HG02884 (cell line): ENCODE results near the gene ITPR2.
A peak's percentile ranks its signal among the peaks of the same experiment; 100 is the strongest.

Experiments used
- ATAC-seq: cut with Tn5 transposase; IDR thresholded peaks from one replicate; pipeline ENCODE4 v1.9.1; 2021; ENCODE audit warnings: mild to moderate bottlenecking, moderate library complexity; ENCODE audit not compliant: unreplicated experiment

ITPR2 gene

GRCh38 chr12:26428420-26428819 is 404.6 kb downstream of the ITPR2 start:
- ATAC-seq: no peak

GRCh38 chr12:26426652-26427051 is 406.3 kb downstream of the ITPR2 start:
- ATAC-seq: no peak

GRCh38 chr12:26425587-26426260 is 407.3 kb downstream of the ITPR2 start:
- peak; percentile 80 for ATAC-seq

DNA sequence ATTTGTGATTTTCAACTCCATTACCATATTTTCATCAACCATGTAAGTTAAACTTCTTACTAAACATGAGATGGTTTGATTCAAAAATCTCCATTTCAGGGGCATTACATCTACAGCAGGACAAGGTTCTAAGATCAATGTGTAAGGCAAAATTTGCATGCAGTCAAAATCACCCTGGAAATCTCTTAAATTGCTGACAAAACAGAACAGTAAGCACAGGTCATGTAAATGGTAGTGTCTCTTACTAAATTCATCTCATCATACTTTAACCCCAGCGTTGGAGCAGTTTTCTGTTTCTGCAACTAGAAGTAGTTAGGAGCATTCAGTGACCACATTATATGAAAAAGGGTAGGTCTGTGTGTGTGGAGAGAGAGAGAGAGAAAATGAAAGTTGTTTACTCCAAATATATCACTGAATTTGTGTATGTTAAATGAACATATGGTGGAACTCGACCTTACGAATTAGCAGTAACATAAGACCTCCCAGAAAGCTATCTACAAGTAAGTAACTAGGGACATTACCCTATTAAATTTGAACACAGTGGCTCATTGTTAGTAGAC is 410.1 kb downstream of the ITPR2 start:
- peak; percentile 49 for ATAC-seq

- ATAC-seq: no peak
These were observed 416.4 kb downstream of the ITPR2 start for GRCh38 chr12:26416550-26416949.

DNA sequence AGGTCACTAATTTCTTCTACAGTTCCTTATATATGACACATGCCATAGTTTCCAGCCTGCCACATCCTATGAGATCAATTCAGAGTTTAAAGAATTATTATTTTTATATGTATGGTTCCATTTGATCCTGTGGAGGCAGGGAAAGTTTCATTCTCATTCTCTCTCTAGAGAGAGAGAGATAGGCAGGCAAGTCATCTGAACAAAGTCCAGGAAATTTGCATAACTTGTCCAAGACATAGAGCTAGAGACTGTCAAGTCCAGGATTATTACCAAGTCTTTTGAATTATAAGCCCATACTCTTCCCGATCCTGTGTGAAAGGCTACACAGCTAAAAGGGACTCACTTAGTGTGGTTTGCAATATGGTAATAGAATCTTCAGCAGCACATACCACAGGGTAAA is 422.3 kb downstream of the ITPR2 start:
- ATAC-seq: no peak

GRCh38 chr12:26406813-26407212 is 426.2 kb downstream of the ITPR2 start:
- ATAC-seq: no peak

GRCh38 chr12:26406391-26406790 is 426.6 kb downstream of the ITPR2 start:
- ATAC-seq: no peak

DNA sequence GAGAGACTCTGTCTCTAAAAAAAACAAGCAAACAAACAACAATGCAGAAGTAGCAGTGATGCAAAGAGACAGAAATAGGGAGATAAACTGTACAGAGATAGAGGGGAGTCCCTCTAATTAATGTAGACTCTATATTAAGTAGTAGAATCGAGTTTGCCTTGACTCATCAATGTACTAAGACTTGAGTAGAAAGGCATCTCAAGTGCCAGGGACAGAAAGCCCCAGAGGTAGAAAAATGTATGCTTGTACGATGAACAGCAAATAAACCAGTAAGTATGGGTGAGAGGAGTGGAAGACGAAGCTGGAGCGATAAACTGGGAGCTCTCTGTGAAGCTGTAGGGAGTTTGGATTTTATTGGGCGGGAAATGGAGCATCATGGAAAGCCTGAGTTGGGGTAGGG is 429.4 kb downstream of the ITPR2 start:
- no peak for ATAC-seq

- no peak for ATAC-seq
These were observed 430.3 kb downstream of the ITPR2 start for GRCh38 chr12:26402648-26403047.

GRCh38 chr12:26401874-26402273 is 431.1 kb downstream of the ITPR2 start:
- no peak for ATAC-seq

- no peak for ATAC-seq
These were observed 432.4 kb downstream of the ITPR2 start for GRCh38 chr12:26400627-26401026.

DNA sequence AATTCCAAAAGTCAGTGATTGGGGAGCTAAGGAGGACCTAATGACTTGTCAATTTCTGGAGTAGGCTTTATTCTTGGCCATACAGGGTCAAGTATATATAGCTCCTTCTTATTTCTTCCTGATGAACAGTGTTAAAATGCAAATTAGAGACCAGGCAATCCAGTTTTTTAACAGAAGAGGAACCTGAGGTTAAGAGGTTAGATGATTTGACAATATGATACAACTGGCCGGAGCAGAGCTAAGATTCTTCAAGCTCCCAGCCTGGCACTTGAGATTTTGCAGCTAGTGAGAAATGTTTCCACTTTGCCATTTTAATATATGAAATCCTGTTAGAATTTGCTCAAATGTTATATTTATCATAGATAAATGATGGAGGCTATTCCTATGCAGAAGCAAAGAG is 433.6 kb downstream of the ITPR2 start:
- ATAC-seq: no peak

DNA sequence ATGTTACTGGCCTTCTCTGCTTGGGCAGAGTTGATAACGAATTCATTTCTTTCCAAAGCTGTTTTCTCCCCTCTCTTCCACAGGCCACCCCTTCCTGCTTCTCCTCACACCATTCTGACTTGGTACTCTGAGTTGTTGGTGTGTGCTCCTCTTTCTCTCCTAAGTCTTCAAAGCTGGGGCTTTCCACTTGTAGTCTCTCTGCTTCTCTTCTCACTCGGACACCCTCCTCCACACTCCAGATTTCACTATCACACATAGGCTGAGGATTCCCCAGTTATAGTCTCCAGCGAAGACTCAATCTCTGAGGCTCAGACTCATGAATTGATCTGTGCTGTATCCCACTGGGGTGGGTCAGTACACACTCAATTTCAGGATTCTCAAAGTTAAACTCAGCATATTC is 436.6 kb downstream of the ITPR2 start:
- peak; percentile 90 for ATAC-seq

GRCh38 chr12:26389343-26389742 is 443.7 kb downstream of the ITPR2 start:
- ATAC-seq: no peak

DNA sequence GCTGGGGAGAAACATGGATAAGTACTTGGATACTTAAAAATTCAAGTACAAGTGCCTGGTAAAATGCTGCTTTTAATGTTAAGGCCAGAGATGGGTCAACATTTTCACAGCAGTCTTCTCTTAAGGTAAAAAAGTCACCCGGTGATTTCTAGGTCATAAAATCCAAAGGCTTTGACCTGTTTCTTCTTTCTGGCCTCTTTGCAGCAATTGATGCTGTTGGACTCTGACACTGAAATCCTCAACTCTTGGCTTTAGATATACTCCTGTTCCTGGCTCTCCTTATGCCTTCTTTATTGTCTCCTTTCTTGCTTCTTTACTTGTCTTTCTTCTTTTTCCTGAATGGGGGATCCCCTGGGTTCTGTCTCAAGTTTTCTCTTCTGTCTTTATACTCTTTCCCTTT is 448.5 kb downstream of the ITPR2 start:
- no peak for ATAC-seq

GRCh38 chr12:26383041-26383440 is 450.0 kb downstream of the ITPR2 start:
- no peak for ATAC-seq

- ATAC-seq: no peak
These were observed 452.1 kb downstream of the ITPR2 start for GRCh38 chr12:26380897-26381296.

DNA sequence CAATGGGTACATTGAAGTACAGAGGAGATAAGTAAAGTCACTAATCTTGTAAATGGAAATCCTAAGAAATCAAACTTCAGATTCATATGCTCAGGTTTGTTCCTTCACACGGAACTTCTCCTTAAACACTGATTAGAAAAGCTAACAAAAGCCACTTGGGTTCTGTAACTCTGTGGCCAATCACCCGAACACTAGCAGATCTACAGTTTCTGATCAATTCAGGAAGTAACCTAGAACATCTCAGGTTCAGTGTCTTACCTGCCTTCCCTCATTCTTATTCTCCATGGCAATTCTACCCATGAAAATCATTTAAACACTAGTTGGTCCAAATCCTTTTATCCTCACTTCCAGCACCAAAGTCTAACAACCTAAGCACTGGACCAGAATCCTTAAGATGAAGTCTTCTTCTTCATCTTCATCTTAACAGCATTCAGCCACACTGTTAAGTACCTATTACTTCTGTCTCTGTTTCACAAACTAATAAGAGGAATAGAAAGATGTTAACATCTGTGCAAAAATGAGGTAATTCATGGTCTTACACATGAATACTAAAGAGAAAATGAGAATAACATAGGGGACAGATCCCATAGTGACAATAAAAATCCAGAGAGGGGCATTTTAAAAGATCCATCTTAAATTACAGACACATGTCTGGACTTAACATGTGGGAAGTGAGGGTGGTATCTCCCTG is 453.1 kb downstream of the ITPR2 start:
- ATAC-seq: no peak

- no peak for ATAC-seq
These were observed 454.3 kb downstream of the ITPR2 start for GRCh38 chr12:26378711-26379110.

DNA sequence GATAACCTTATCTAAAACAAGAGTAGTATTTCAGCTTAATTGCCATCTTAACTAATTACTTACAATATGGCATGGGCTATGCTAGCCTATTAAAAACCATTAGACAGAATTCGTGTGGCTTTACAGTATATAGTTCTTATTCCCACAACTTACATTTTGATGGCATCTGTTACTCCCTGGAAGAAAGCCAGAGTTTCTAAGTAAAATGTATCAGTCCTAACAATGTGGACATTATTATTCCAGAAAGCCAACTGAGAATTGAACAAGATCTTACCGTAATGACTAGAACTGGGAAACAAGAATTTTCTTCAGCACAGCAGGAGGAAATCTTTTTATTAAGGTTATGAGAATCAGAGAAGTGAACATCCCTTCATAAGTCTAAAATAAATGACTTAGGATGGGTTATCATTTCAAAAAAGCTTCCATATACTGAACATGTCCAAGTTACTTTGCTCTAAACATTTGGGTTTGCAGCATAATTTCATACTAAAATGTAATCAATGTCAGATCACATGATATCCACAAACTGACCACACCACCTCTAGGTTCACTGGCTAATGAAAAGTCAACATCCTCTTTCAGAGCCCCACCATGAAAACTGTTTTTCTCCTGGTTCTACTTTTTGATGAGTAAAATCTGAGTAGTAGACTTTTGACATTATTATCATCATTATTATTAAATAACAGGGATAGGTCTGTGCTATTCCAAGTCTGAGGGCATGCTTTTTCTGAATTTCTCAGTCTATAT is 457.9 kb downstream of the ITPR2 start:
- no peak for ATAC-seq
